IMR-90 (cell line): ENCODE data around the gene INPP1. TPM values are rescaled to one million over a fixed set of nuclear protein-coding genes. Genes with fewer than 3 reads are reported as not detected.

Experiments
- ATAC-seq: fragments of 200-7000 bp; cut with Tn5 transposase; 2 replicates; pipeline ENCODE4 v1.9.1; 2020; ENCODE audit warnings: low read depth, mild to moderate bottlenecking, moderate library complexity
- BruUV-seq: library from RNA; stranded (reverse); fragments of 400-500 nt; replicated peaks from 2 replicates; lab custom pipeline; 2021; lab: Mats Ljungman, UMichigan
- CTCF ChIA-PET: fragments of 300-600 bp; formaldehyde crosslinking; extraction: SDS; loops from one replicate; lab custom pipeline; 2021; ENCODE audit warnings: antibody characterized with exemption; lab: Yijun Ruan, JAX
- POLR2A ChIA-PET: fragments of 300-600 bp; sonication (Branson Sonifier 250); formaldehyde crosslinking; loops from one replicate; lab custom pipeline; 2022; ENCODE audit warnings: antibody characterized with exemption; ENCODE audit not compliant: unreplicated experiment; lab: Charles Lee
- DNase-seq: peaks from one replicate; pipeline ENCODE4 v3.0.0; 2013
- H2AFZ ChIP-seq: replicated peaks from 2 replicates; pipeline ENCODE3; 2013; ENCODE audit warnings: low read length, mild to moderate bottlenecking; ENCODE audit not compliant: poor library complexity
- H2AK5ac ChIP-seq: 2 replicates; pipeline ENCODE4 v1.6.1; 2013; ENCODE audit warnings: low read depth, low read length, inconsistent platforms
- H2AK9ac ChIP-seq: replicated peaks from 2 replicates; pipeline ENCODE3; 2013; ENCODE audit warnings: mild to moderate bottlenecking, low read depth, low read length, moderate library complexity; ENCODE audit not compliant: poor library complexity
- H2BK120ac ChIP-seq: 2 replicates; pipeline ENCODE4 v1.6.1; 2013; ENCODE audit warnings: low read depth, low read length, inconsistent platforms
- H2BK15ac ChIP-seq: 3 replicates; pipeline ENCODE4 v1.6.1; 2013; ENCODE audit warnings: low read depth, low read length, inconsistent platforms
- H2BK20ac ChIP-seq: 2 replicates; pipeline ENCODE4 v1.6.1; 2013; ENCODE audit warnings: low read depth, mild to moderate bottlenecking, inconsistent platforms, low read length, moderate library complexity
- H2BK5ac ChIP-seq: 2 replicates; pipeline ENCODE4 v1.6.1; 2013; ENCODE audit warnings: mild to moderate bottlenecking, low read depth, low read length, inconsistent platforms; ENCODE audit not compliant: poor library complexity, severe bottlenecking
- H3K14ac ChIP-seq: replicated peaks from 2 replicates; pipeline ENCODE4 v1.6.1; 2013; ENCODE audit warnings: low read depth, low read length, inconsistent platforms
- H3K18ac ChIP-seq: 2 replicates; pipeline ENCODE4 v1.6.1; 2013; ENCODE audit warnings: low read depth, low read length, control low read depth
- H3K23ac ChIP-seq: 2 replicates; pipeline ENCODE4 v1.6.1; 2013; ENCODE audit warnings: low read depth, low read length, inconsistent platforms
- H3K27ac ChIP-seq: 2 replicates; pipeline ENCODE4 v1.5.1; 2013; ENCODE audit warnings: mild to moderate bottlenecking, control low read depth, low read length; ENCODE audit not compliant: insufficient read depth
- H3K27me3 ChIP-seq: 2 replicates; pipeline ENCODE4 v1.6.1; 2013; ENCODE audit warnings: low read length; ENCODE audit not compliant: control insufficient read depth, insufficient read depth
- H3K36me3 ChIP-seq: 2 replicates; pipeline ENCODE4 v1.6.1; 2013; ENCODE audit warnings: low read length, mixed read lengths; ENCODE audit not compliant: control insufficient read depth, insufficient read depth
- H3K4ac ChIP-seq: 2 replicates; pipeline ENCODE4 v1.6.1; 2013; ENCODE audit warnings: low read depth, low read length, inconsistent platforms
- H3K4me1 ChIP-seq: 2 replicates; pipeline ENCODE4 v1.6.1; 2013; ENCODE audit warnings: low read length, mixed read lengths; ENCODE audit not compliant: control insufficient read depth, insufficient read depth
- H3K4me2 ChIP-seq: 2 replicates; pipeline ENCODE4 v1.6.1; 2013; ENCODE audit warnings: low read depth, mild to moderate bottlenecking, control low read depth, low read length, moderate library complexity
- H3K4me3 ChIP-seq: 2 replicates; pipeline ENCODE4 v1.5.1; 2013; ENCODE audit warnings: low read depth, mild to moderate bottlenecking, control low read depth, low read length, moderate library complexity; ENCODE audit not compliant: insufficient read depth
- H3K56ac ChIP-seq: 2 replicates; pipeline ENCODE4 v1.6.1; 2013; ENCODE audit warnings: low read length, inconsistent platforms; ENCODE audit not compliant: insufficient read depth; ENCODE audit errors: extremely low read depth
- H3K79me1 ChIP-seq, 2 experiments: 2 replicates each; pipeline ENCODE4 v1.6.1; 2013; ENCODE audit warnings: low read length in 2 of 2, inconsistent platforms in 1 of 2, low read depth in 1 of 2
- H3K9ac ChIP-seq: 2 replicates; pipeline ENCODE4 v1.6.1; 2013; ENCODE audit warnings: low read depth, low read length, control low read depth
- H3K9me1 ChIP-seq: 2 replicates; pipeline ENCODE4 v1.6.1; 2013; ENCODE audit warnings: low read length, inconsistent platforms; ENCODE audit not compliant: insufficient read depth
- H3K9me3 ChIP-seq: 2 replicates; pipeline ENCODE4 v1.6.1; 2013; ENCODE audit warnings: low read length; ENCODE audit not compliant: control insufficient read depth, insufficient read depth
- H4K20me1 ChIP-seq: 2 replicates; pipeline ENCODE4 v1.6.1; 2013; ENCODE audit warnings: low read length, inconsistent platforms; ENCODE audit not compliant: insufficient read depth
- H4K5ac ChIP-seq: 2 replicates; pipeline ENCODE4 v1.6.1; 2013; ENCODE audit warnings: mild to moderate bottlenecking, low read depth, low read length, control low read depth
- H4K8ac ChIP-seq, 2 experiments: 2 replicates each; pipeline ENCODE4 v1.6.1; 2013; ENCODE audit warnings: low read depth in 2 of 2, low read length in 2 of 2, control low read depth in 1 of 2, inconsistent platforms in 1 of 2
- H4K91ac ChIP-seq: 2 replicates; pipeline ENCODE4 v1.6.1; 2013; ENCODE audit warnings: low read depth, low read length, inconsistent platforms; ENCODE audit not compliant: insufficient read depth
- BHLHE40 ChIP-seq: fragments of 150-350 bp; IDR thresholded peaks from 2 replicates; pipeline ENCODE4 v1.6.1; 2016; ENCODE audit warnings: mild to moderate bottlenecking, low read depth, low read length
- CHD1 ChIP-seq: IDR thresholded peaks from 2 replicates; pipeline ENCODE4 v1.6.1; 2012; ENCODE audit warnings: low read depth, low read length, improper control_type of control experiment
- MAFK ChIP-seq: IDR thresholded peaks from 2 replicates; pipeline ENCODE4 v1.6.1; 2012; ENCODE audit warnings: low read depth, low read length, improper control_type of control experiment
- MAZ ChIP-seq: IDR thresholded peaks from 2 replicates; pipeline ENCODE4 v1.6.1; 2012; ENCODE audit warnings: low read depth, mild to moderate bottlenecking, low read length, improper control_type of control experiment, moderate library complexity, borderline replicate concordance
- NFE2L2 ChIP-seq: fragments of 150-350 bp; IDR thresholded peaks from 2 replicates; pipeline ENCODE4 v1.6.1; 2016; ENCODE audit warnings: low read depth, mild to moderate bottlenecking, low read length
- POLR2A ChIP-seq: IDR thresholded peaks from 2 replicates; pipeline ENCODE4 v1.6.1; 2012; ENCODE audit warnings: mild to moderate bottlenecking, low read depth, low read length
- RFX5 ChIP-seq: IDR thresholded peaks from 2 replicates; pipeline ENCODE4 v1.8.0; 2012; ENCODE audit warnings: low read depth, mild to moderate bottlenecking, low read length, moderate library complexity
- SMC3 ChIP-seq: fragments of 150-350 bp; IDR thresholded peaks from 2 replicates; pipeline ENCODE4 v1.6.1; 2016; ENCODE audit warnings: low read depth, mild to moderate bottlenecking, antibody characterized with exemption, low read length, moderate library complexity
- WGBS, 2 experiments: methylation state at CpG; one replicate each; pipeline versions ENCODE4 v1.1.5 to v1.1.7; 2013; ENCODE audit warnings: missing lambda C conversion rate in 2 of 2; ENCODE audit not compliant: insufficient read length in 1 of 2; ENCODE audit errors: extremely low coverage in 2 of 2; 5-methylcytosine and 5-hydroxymethylcytosine counted together
- dilution Hi-C: fragments of 300-500 bp; cut with HindIII; formaldehyde crosslinking; loops from one replicate; pipeline ENCODE4 v1.14.3; 2018; ENCODE audit warnings: low sequenced_read_pairs; ENCODE audit not compliant: unreplicated experiment
- in situ Hi-C: fragments of 300-500 bp; cut with MboI; formaldehyde crosslinking; loops from 3 replicates; pipeline ENCODE4 v1.14.3; 2019; ENCODE audit warnings: low sequenced_read_pairs, inconsistent platforms, mixed read lengths
- intact Hi-C: fragments of 100-400 bp; cut with micrococcal nuclease; formaldehyde crosslinking; loops from 2 replicates; pipeline ENCODE4 v1.10.0; 2022
- polyA plus RNA-seq, 3 experiments: library from polyadenylated mRNA; depleted of rRNA; stranded (reverse); fragments of >200 nt; gene quantifications; 2 replicates each; pipeline ENCODE4 v1.2.3, GENCODE V29; 2012; ENCODE audit warnings: low replicate concordance in 1 of 3
- total RNA-seq: library from RNA; depleted of rRNA; stranded (reverse); fragments of >200 nt; gene quantifications from 2 replicates; pipeline ENCODE4 v1.2.3, GENCODE V29; 2012
- TF ChIP-seq, protein P1 (sequence below): conservative IDR thresholded peaks from 2 replicates; pipeline ENCODE4 v1.5.1; 2012; ENCODE audit warnings: mild to moderate bottlenecking, low read depth, low read length, improper control_type of control experiment

INPP1 gene
- total and polyA plus RNA-seq, 2 of the 4 experiments (the other 2 are of a cell fraction): 4.1 to 10.1 TPM

DNA sequence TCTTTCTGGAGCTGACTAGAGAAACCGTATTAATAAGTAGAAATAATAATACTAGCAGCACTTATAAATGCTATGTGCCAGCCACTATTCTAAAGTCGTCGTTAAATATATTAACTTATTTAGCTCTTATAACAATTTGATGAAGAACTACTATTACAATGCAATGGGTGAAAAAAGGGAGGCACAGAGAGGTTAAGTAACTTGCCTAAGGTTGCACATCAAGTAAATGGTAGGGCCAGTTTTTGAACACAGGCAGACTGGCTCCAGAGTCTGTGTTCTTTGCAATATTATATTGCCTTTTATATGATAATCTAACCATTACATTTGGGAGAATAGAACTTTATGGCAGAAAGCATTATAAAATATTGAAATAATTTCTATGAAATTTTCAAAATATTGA, 17.6 kb downstream of the INPP1 start:
- Histone ChIP-seq H3K79me1 (peaks cover 14 to 18% of the 10 kb centered on the region in 2 experiments), H3K14ac (no peak overlapping the region), H2BK20ac (no peak overlapping the region), H2BK120ac (no peak overlapping the region), H3K4me2 (no peak overlapping the region), H3K23ac (no peak overlapping the region), H2AK9ac (no peak overlapping the region), H3K27ac (no peak overlapping the region), H3K36me3 (peaks cover 4% of the 10 kb centered on the region; the same call in 1 of the 2 replicates), H3K9me1 (peaks cover 5% of the 10 kb centered on the region; the same call in 1 of the 2 replicates), H3K9ac (no peak overlapping the region), H3K9me3 (no peaks in the 10 kb centered on the region), H2BK15ac (no peak overlapping the region), H3K4me1 (peaks cover 10% of the 10 kb centered on the region), H4K8ac (no peak overlapping the region), H4K20me1 (no peaks in the 10 kb centered on the region), H2AK5ac (no peak overlapping the region), H4K5ac (no peak overlapping the region), H3K56ac (no peak overlapping the region), H2AFZ (no peak overlapping the region), H3K27me3 (no peaks in the 10 kb centered on the region), H3K18ac (no peak overlapping the region), H2BK5ac (no peak overlapping the region), H3K4ac (no peak overlapping the region), H3K4me3 (no peak overlapping the region), H4K91ac (no peak overlapping the region)
- dilution Hi-C loops (no loop called here), intact Hi-C loops (no loop called here), in situ Hi-C loops (no loop called here)
- TF ChIP-seq CHD1 (no peak), SMC3 (no peak), MAZ (no peak), MAFK (no peak), POLR2A (no peak), NFE2L2 (no peak), BHLHE40 (no peak), RFX5 (no peak)
- TF ChIP-seq, protein P1, sequence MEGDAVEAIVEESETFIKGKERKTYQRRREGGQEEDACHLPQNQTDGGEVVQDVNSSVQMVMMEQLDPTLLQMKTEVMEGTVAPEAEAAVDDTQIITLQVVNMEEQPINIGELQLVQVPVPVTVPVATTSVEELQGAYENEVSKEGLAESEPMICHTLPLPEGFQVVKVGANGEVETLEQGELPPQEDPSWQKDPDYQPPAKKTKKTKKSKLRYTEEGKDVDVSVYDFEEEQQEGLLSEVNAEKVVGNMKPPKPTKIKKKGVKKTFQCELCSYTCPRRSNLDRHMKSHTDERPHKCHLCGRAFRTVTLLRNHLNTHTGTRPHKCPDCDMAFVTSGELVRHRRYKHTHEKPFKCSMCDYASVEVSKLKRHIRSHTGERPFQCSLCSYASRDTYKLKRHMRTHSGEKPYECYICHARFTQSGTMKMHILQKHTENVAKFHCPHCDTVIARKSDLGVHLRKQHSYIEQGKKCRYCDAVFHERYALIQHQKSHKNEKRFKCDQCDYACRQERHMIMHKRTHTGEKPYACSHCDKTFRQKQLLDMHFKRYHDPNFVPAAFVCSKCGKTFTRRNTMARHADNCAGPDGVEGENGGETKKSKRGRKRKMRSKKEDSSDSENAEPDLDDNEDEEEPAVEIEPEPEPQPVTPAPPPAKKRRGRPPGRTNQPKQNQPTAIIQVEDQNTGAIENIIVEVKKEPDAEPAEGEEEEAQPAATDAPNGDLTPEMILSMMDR: no peak
- no TSS peak for BruUV-seq
- DNase-seq (no peak), ATAC-seq (no peak)
- WGBS, 2 experiments: no CpG with 5 or more reads among the region's 3 CpGs
- ChIA-PET CTCF (interaction anchor here (1.2 kb wide), 1 partner anchor 41 kb away, joined by 3 read pairs; the partner anchor contains the start of gene HIBCH), POLR2A (interaction anchor here (0.6 kb wide), 1 partner anchor 234 kb away, joined by 3 read pairs; no protein-coding TSS in a partner anchor)
